Heart left ventricle (tissue), 13 donors: Measurements from ENCODE around the gene FAF1.

Experiments
- CTCF ChIP-seq, 12 donors: fragments of 200-600 bp; sonication (generic) in 4 of 12; IDR thresholded peaks; one replicate each; pipeline versions ENCODE4 v1.5.0 to v1.8.0; 2018 to 2022; ENCODE audit warnings: antibody characterized with exemption in 12 of 12, mild to moderate bottlenecking in 5 of 12
- POLR2A ChIP-seq, 2 donors: fragments of 450-650 bp; IDR thresholded peaks; one replicate each; pipeline ENCODE4 v1.6.1; 2017; ENCODE audit warnings: antibody characterized with exemption in 2 of 2, mild to moderate bottlenecking in 2 of 2, moderate library complexity in 2 of 2
- donor health status: ischemic (EF 13 %, LVEDD 7.1; RV severe dilation, severe dysfunction).
- donor health status: DM: no; HTN: yes; CAD: no.
- donor health status: DM: no; HTN: no; CAD: no.
- donor health status: ischemic (EF 25% LVEDD 6.9; RV normal size, moderate dysfunction).
- donor health status: ischemic (EF 25% LVEDD 5.7; RV mildly dilated, moderate dysfunction).
- donor health status: ischemic (EF 35%, LVEDD 5.7; RV mildly dilated, moderate dysfunction).
- donor health status: nonischemic (EF 11% LVEDD 7.7; RV severe dilation, severe dysfunction).
- donor health status: DM: yes; HTN: yes; CAD: no.
- donor health status: PGD.
- donor health status: ischemic (EF 29% LVEDD 5.4; RV normal size, mild dysfunction).
- donor health status: nonischemic (EF 23%, LVEDD 6.1; RV moderate dilation, normal function).

- TF ChIP-seq CTCF (IDR thresholded peaks at IDR 0.05), result no peak
- TF ChIP-seq POLR2A (IDR thresholded peaks at IDR 0.05), result no peak
These were observed 488.1 kb downstream of the FAF1 start for GRCh38 chr1:50471967-50472366.
